Ascending aorta (tissue), 2 donors: Measurements from ENCODE around the gene TAS2R4. TPM values are rescaled to one million over a fixed set of nuclear protein-coding genes. Genes with fewer than 3 reads are reported as not detected.

Experiments
- DNase-seq, 2 donors: peaks; one replicate each; pipeline ENCODE4 v3.0.0-alpha.2; 2019; ENCODE audit warnings: low spot score in 2 of 2
- H3K27ac ChIP-seq, 2 donors: fragments of 200-600 bp; sonication (generic); one replicate each; pipeline ENCODE4 v1.5.1; 2016 to 2017; ENCODE audit warnings: mild to moderate bottlenecking in 1 of 2
- H3K27me3 ChIP-seq: fragments of 200-600 bp; sonication (generic); one replicate; pipeline ENCODE4 v1.5.1; 2017
- H3K36me3 ChIP-seq, 2 donors: fragments of 200-600 bp; sonication (generic); one replicate each; pipeline ENCODE4 v1.5.1; 2016
- H3K4me1 ChIP-seq, 2 donors: fragments of 200-600 bp; sonication (generic); one replicate each; pipeline ENCODE4 v1.5.1; 2016 to 2017; ENCODE audit warnings: mild to moderate bottlenecking in 1 of 2
- H3K4me3 ChIP-seq, 2 donors: fragments of 200-600 bp; sonication (generic); one replicate each; pipeline ENCODE4 v1.5.1; 2016 to 2017; ENCODE audit warnings: mild to moderate bottlenecking in 1 of 2
- H3K9me3 ChIP-seq, 2 donors: fragments of 200-600 bp; sonication (generic); one replicate each; pipeline ENCODE4 v1.5.1; 2016
- intact Hi-C: fragments of 100-400 bp; cut with DNase I; formaldehyde crosslinking; loops from one replicate; pipeline ENCODE4 v1.15.1; 2023
- total RNA-seq: library from RNA; depleted of rRNA; stranded (reverse); fragments of >200 nt; gene quantifications from one replicate; pipeline ENCODE4 v1.1.0, GENCODE V29; 2016
- TF ChIP-seq, protein P1 (sequence below), 3 experiments: fragments of 200-600 bp in 2 of 3; fragments of 450-650 bp in 1 of 3; sonication (generic) in 2 of 3; IDR thresholded peaks; one replicate each; pipeline ENCODE4 v1.5.1; 2016 to 2019; ENCODE audit warnings: antibody characterized with exemption in 3 of 3, mild to moderate bottlenecking in 1 of 3, moderate library complexity in 1 of 3

TAS2R4 gene
- total RNA-seq, result not detected

GRCh38 chr7:141776374-141776773 is at the start of gene TAS2R4:
Gene TAS2R4, plus strand, starts transcription at chr7:141776674. Its CDS starts 1,815 bp downstream, at chr7:141778489.
- intact Hi-C loops, result no loop called here
- H3K4me3 ChIP-seq, result no peak within 1 kb of the TSS
- H3K27ac ChIP-seq, result no peak within 1 kb of the TSS
- H3K27me3 ChIP-seq, result no peaks in the 10 kb centered on the region
- DNase-seq, result no peak
- no peaks in the 10 kb centered on the region for H3K9me3 ChIP-seq
- H3K36me3 ChIP-seq, result peaks cover 10 to 18% of the 10 kb centered on the region in 2 donors
- TF ChIP-seq, protein P1, sequence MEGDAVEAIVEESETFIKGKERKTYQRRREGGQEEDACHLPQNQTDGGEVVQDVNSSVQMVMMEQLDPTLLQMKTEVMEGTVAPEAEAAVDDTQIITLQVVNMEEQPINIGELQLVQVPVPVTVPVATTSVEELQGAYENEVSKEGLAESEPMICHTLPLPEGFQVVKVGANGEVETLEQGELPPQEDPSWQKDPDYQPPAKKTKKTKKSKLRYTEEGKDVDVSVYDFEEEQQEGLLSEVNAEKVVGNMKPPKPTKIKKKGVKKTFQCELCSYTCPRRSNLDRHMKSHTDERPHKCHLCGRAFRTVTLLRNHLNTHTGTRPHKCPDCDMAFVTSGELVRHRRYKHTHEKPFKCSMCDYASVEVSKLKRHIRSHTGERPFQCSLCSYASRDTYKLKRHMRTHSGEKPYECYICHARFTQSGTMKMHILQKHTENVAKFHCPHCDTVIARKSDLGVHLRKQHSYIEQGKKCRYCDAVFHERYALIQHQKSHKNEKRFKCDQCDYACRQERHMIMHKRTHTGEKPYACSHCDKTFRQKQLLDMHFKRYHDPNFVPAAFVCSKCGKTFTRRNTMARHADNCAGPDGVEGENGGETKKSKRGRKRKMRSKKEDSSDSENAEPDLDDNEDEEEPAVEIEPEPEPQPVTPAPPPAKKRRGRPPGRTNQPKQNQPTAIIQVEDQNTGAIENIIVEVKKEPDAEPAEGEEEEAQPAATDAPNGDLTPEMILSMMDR (IDR thresholded peaks at IDR 0.05), result no peak
- no peaks in the 10 kb centered on the region for H3K4me1 ChIP-seq

DNA sequence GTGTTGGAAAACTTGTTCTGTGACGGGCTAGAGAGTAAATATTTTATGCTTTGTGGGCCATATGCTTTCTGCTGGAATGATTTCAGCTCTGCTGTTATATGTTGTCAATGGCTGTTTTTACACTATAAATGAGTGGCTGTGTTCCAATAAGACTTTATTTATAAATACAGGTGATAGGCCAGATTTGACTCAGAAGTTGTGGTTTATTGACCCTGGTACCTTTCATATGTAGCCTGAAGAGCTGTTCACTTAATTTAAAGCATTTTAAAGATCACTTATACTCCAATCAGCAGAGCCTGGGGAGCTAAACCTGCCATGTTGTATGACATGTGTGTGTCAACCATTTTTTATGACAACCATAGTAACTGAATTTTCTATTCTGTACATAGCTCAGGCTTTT is 47.5 kb upstream of the TAS2R4 start:
- TF ChIP-seq, protein P1 (IDR thresholded peaks at IDR 0.05), result no peak
- Histone ChIP-seq H3K4me3 (no peak overlapping the region), H3K27me3 (no peaks in the 10 kb centered on the region)

DNA sequence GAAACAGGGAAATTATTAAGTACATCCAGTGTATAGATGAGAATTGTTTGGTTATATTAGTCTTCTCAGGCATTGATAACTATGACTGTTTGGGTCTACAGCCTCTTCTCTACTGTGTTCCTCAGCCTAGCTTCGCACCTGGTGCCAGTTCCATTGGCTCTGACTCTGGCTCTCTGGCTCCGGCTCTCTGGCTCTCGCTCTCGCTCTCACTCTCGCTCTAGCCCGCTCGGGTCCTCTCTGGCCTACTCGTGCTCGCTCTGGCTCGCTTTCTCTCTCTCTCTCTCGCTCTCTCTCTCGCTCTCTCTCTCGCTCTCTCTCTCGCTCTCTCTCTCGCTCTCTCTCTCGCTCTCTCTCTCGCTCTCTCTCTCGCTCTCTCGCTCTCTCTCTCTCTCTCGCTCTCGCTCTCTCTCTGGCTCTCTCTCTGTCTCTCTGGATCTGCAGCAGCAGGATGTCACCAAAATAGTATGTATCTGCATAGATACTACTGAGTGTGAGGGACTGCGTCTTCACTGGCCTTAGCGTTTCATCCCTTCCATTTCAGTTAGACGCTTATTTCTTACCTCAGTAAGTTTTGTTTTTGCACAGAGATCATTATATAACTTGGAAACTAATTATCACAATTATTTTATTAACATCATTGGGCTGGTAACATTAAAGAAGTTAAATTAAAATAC is 44.9 kb upstream of the TAS2R4 start:
- DNase-seq, result no peak
- H3K9me3 ChIP-seq, result no peaks in the 10 kb centered on the region
- intact Hi-C loops, result no loop called here
- H3K27ac ChIP-seq, result no peak overlapping the region
- TF ChIP-seq, protein P1 (IDR thresholded peaks at IDR 0.05), result no peak
- H3K4me3 ChIP-seq, result no peak overlapping the region
- H3K4me1 ChIP-seq, result no peaks in the 10 kb centered on the region
- no peaks in the 10 kb centered on the region for H3K27me3 ChIP-seq
- no peaks in the 10 kb centered on the region for H3K36me3 ChIP-seq

More for the DNA sequence above, 47.5 kb upstream of the TAS2R4 start:
- Histone ChIP-seq H3K4me1 (no peaks in the 10 kb centered on the region), H3K9me3 (no peaks in the 10 kb centered on the region), H3K36me3 (no peaks in the 10 kb centered on the region), H3K27ac (no peak overlapping the region)
- intact Hi-C loops, result no loop called here
- no peak for DNase-seq

DNA sequence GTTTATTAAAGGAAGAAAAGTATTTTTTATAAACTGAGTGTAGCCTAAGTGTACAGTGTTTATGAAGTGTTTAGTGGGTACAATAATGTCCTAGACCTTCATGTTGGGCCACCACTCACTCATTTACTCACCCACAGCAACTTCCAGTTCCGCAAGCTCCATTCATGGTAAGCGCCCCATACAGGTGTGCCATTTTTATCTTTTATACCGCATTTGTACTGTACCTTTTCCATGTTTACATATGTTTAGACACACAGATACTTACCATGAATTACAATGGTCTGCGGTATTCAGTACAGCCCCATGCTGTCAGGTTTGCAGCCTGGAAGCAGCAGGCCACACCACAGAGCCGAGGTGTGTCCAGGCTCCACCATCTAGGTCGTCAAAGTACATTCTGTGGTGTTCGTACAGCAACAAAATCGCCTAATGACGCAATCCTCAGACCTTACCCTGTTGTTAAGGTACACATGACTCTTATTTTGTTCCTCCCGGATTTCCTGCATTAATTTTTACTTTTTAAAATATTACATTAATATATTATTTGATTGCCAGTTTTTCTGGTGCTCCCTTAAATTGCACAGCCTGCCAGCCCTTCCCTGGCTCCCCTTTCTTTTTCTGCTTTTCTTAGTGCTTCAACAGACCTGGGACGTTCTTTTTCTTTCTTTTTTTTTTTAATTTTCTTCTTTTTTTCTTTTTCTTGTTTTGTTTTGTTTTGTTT is 39.2 kb upstream of the TAS2R4 start:
- TF ChIP-seq, protein P1 (IDR thresholded peaks at IDR 0.05), result no peak
- Histone ChIP-seq H3K9me3 (no peaks in the 10 kb centered on the region), H3K27ac (peak overlapping the region; percentile 70 to 81), H3K4me3 (peak overlapping the region; percentile 70 to 73), H3K36me3 (peaks cover 9 to 12% of the 10 kb centered on the region in 2 donors), H3K4me1 (peaks cover 2 to 10% of the 10 kb centered on the region in 2 donors), H3K27me3 (no peaks in the 10 kb centered on the region)
- intact Hi-C loops, result loop anchor here (2.0 to 5.0 kb wide), 2 partner anchors 80 to 185 kb away; partner anchors contain the start of gene AGK
- no peak for DNase-seq

DNA sequence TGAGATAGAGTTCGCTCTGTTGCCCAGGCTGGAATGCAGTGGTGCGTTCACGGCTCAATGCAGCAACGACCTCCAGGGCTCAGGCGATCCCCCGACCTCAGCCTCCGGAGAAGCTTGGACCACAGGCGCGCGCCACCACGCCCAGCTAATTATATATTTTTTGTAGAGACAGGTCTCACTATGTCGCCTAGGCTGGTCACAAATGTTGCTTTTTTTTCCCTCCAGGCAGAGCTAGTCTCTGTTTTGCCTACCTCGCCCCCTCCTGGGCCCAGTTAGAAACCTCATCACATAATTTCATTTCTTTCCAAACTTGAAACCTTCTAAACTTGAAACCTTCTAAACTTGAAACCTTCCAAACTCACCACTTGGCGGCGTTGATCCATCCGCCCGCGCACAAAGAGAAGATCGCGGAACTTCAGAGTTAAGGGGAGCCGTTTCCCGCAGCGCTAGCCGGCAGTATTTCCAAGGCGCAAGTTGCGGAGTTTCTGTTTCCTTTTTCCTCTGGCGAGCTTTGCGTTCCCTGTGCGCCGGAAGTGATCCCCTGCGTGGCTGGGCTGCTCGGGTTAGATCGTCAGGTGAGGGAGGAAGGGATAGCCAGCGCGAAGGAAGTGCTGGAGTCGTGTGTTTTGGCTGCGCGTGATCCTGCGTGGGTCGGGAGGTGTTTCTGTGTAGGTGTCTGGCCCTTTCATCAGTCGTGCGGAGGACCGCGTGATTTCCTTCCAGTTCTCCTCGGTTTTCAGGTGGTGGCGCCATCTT is 38.5 kb upstream of the TAS2R4 start, which contains the start of gene SSBP1:
Gene SSBP1 (plus strand): TSS at position 523 of the 756 bp plus-strand sequence. CDS start 809 bp downstream, outside the sequence.
- peak; percentile 59 to 95 for DNase-seq
- TF ChIP-seq, protein P1 (IDR thresholded peaks at IDR 0.05), result peak; percentile 74 to 79 (median 76)
- Histone ChIP-seq H3K9me3 (no peaks in the 10 kb centered on the region), H3K27me3 (no peaks in the 10 kb centered on the region), H3K27ac (peak within 1 kb of the TSS; percentile 70 to 81), H3K36me3 (peaks cover 17 to 19% of the 10 kb centered on the region in 2 donors), H3K4me3 (peak within 1 kb of the TSS; percentile 70 to 73), H3K4me1 (peaks cover 2 to 10% of the 10 kb centered on the region in 2 donors)
- intact Hi-C loops, result loop anchor here (2.0 to 5.0 kb wide), 4 partner anchors 35 to 186 kb away; partner anchors contain the start of genes AGK and DENND11
